Measurements from ENCODE around the gene NFKBIA.
"Not testable (repeated sequence)": the region's sequence is repeated elsewhere in the genome, so short reads cannot be mapped to it uniquely, and the experiment has no call there.

GRCh38 chr14:35438492-35438891, 33.9 kb upstream of the NFKBIA start:
- TF ChIP-seq, protein P1, sequence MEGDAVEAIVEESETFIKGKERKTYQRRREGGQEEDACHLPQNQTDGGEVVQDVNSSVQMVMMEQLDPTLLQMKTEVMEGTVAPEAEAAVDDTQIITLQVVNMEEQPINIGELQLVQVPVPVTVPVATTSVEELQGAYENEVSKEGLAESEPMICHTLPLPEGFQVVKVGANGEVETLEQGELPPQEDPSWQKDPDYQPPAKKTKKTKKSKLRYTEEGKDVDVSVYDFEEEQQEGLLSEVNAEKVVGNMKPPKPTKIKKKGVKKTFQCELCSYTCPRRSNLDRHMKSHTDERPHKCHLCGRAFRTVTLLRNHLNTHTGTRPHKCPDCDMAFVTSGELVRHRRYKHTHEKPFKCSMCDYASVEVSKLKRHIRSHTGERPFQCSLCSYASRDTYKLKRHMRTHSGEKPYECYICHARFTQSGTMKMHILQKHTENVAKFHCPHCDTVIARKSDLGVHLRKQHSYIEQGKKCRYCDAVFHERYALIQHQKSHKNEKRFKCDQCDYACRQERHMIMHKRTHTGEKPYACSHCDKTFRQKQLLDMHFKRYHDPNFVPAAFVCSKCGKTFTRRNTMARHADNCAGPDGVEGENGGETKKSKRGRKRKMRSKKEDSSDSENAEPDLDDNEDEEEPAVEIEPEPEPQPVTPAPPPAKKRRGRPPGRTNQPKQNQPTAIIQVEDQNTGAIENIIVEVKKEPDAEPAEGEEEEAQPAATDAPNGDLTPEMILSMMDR (IDR thresholded peaks at IDR 0.05; ENCODE audit: low read length), result not testable (repeated sequence)
- TF ChIP-seq EZH2 (IDR thresholded peaks at IDR 0.05; ENCODE audit: borderline replicate concordance, low read length), result not testable (repeated sequence)

Data from OCI-LY1 (cell line).